ENCODE measurements around the gene NFKB1.

DNA sequence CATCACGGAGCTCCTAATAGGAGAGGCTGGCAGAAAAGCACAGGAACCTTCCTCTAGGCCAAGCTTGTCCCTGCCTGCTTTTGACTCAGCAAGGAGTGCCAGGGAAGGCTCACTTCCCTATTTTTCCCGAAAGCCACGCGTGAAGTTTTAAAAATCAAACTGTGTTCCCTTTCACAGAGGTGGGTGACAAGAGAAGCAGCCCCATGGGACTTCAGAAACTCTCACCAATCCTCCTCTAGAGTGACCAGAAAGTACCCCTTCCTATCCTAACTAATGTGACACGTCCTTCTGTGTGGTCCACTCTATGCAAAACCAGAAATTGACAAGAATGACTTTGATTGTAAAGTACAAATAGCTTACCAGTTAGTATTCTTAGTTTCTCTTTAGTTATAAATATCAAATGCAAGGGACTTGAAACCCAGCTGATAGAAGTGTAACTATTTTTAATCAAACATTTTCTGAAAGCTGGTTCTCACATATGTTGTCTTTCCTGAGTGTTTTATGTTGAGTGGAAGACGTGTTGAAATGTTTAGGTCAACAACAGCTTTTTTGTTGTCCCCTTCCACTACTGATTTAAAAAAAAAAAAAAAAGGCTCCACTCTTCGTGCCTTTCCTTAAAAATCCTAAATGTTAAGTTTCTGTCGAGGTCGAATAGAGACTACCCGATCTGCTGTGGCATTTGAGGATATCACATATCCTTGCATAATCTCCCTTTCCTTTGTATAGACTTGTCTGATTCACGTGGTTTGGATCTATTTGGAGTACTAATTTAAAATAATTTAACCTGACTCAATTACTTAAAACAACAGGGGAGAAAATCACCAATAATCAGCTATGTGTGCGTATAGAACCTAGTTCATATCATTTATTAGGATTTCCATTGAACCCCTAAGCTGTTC, 42.1 kb downstream of the NFKB1 start:
- TF ChIP-seq, protein P1, sequence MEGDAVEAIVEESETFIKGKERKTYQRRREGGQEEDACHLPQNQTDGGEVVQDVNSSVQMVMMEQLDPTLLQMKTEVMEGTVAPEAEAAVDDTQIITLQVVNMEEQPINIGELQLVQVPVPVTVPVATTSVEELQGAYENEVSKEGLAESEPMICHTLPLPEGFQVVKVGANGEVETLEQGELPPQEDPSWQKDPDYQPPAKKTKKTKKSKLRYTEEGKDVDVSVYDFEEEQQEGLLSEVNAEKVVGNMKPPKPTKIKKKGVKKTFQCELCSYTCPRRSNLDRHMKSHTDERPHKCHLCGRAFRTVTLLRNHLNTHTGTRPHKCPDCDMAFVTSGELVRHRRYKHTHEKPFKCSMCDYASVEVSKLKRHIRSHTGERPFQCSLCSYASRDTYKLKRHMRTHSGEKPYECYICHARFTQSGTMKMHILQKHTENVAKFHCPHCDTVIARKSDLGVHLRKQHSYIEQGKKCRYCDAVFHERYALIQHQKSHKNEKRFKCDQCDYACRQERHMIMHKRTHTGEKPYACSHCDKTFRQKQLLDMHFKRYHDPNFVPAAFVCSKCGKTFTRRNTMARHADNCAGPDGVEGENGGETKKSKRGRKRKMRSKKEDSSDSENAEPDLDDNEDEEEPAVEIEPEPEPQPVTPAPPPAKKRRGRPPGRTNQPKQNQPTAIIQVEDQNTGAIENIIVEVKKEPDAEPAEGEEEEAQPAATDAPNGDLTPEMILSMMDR (IDR thresholded peaks at IDR 0.05) = no peak
- TF ChIP-seq POLR2AphosphoS5 (IDR thresholded peaks at IDR 0.05; ENCODE audit: insufficient read depth in 1 of 2, low read depth in 1 of 2) = no peak
- no peak for TF ChIP-seq POLR2A (IDR thresholded peaks at IDR 0.05)
